Activated naive CD4-positive, alpha-beta T cell treated with anti-CD3 and anti-CD28 coated beads, Interleukin-2, amount 50 U/mL, for 72 hours (primary cell): ENCODE data around the gene IGSF8. TPM values are rescaled to one million over a fixed set of nuclear protein-coding genes. Genes with fewer than 3 reads are reported as not detected.

ENCODE experiments used
- ATAC-seq, 2 donors: fragments of 150-1000 bp; cut with Tn5 transposase; 2 replicates each; pipeline ENCODE4 v1.10.0; 2021; ENCODE audit warnings: mild to moderate bottlenecking in 2 of 2, moderate library complexity in 2 of 2
- DNase-seq, 2 donors: peaks; one replicate each; pipeline ENCODE4 v3.0.0; 2021 to 2022; ENCODE audit warnings: low spot score in 2 of 2
- H3K27ac Mint-ChIP-seq, 2 donors: one replicate each; pipeline ENCODE4 v1.8.0; 2022; ENCODE audit warnings: mild to moderate bottlenecking in 2 of 2, mixed read lengths in 2 of 2
- H3K36me3 Mint-ChIP-seq, 2 donors: one replicate each; pipeline ENCODE4 v1.8.0; 2022; ENCODE audit warnings: mixed read lengths in 2 of 2
- H3K9me3 Mint-ChIP-seq, 2 donors: one replicate each; pipeline ENCODE4 v1.8.0; 2022; ENCODE audit warnings: mixed read lengths in 2 of 2
- total RNA-seq, 2 donors: library from RNA; stranded (reverse); gene quantifications; one replicate each; pipeline ENCODE4 v1.2.3, GENCODE V29; 2022

IGSF8 gene
- total RNA-seq, 2 donors from 2014 or later, result 29.9 to 35.2 TPM

DNA sequence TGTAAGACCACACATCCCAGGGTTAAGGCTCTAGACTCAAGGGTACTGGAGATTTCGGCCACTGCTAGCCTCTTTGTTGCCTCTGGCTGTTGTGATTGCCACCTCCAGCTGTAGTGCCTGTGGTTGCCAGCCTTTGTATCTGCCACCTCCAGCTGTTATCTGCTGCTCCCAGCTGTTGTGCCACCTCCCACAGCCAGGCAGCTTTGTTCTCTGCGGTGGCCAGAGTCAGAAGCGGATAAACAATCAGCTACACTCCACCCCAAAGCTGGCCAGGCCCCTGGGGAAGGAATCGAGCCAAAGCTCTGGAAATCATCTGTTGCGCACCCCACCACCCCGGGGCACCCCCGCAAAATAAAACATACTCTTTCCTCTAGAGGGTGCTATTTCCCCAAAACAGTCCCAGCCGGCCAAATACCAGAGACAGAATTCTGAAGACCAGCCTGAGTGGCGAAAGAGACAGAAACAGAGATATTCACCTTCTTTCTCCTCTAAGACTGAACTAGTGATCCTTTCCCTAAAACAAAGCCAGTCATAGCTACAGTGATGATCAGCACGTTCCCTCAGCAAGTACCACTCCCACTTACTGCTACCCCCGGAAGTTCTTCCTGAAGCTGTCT is 51.8 kb downstream of the IGSF8 start:
- H3K9me3 Mint-ChIP-seq, result no peaks in the 10 kb centered on the region
- peak in 1 of 2 donors; percentile 50 for DNase-seq
- peak; percentile 87 to 90 for ATAC-seq
- peak overlapping the region in 1 of 2 donors; percentile 18 for H3K27ac Mint-ChIP-seq
- no peaks in the 10 kb centered on the region for H3K36me3 Mint-ChIP-seq

- no peaks in the 10 kb centered on the region for H3K36me3 Mint-ChIP-seq
- ATAC-seq, result no peak
Observed at GRCh38 chr1:160045653-160046052, 52.8 kb downstream of the IGSF8 start.

DNA sequence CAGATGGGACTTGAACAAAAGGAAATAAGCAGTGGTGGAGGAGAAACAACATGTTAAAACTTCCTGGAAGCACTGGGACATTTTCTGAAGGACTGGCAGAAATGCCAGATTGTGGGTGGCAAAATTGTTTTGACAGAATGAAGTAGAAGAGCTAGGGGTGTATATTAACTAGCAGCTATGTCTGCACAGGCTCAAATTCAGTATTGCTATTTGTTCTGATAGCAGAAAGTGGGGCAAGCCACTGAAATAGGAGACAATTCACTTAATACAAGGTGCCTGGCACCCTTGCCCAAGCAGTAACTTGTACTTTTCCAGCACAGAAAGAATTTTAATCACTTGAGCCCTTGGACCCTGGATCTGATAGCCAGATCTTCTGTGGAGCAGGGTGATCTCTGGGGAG is 54.9 kb downstream of the IGSF8 start:
- no peaks in the 10 kb centered on the region for H3K36me3 Mint-ChIP-seq
- DNase-seq (no peak), ATAC-seq (no peak)
- H3K9me3 Mint-ChIP-seq, result no peaks in the 10 kb centered on the region
- no peak overlapping the region for H3K27ac Mint-ChIP-seq

More at GRCh38 chr1:160045653-160046052, 52.8 kb downstream of the IGSF8 start:
- H3K27ac Mint-ChIP-seq, result no peak overlapping the region
- DNase-seq, result no peak
- no peaks in the 10 kb centered on the region for H3K9me3 Mint-ChIP-seq

Other genes starting within 250 kb of the IGSF8 start
- gene VSIG8, start 236.0 kb downstream of the IGSF8 start, total RNA-seq, result under 1 TPM in 1 of 2 donors, not detected in 1; 0.18 TPM
- 1 to 10 TPM; 1.2 to 2.8 TPM for gene CFAP45, start 198.5 kb downstream of the IGSF8 start, total RNA-seq
- gene TAGLN2, start 173.1 kb downstream of the IGSF8 start, total RNA-seq, result 100 to 1,000 TPM; 391 to 559 TPM
- not detected for gene IGSF9, start 153.0 kb downstream of the IGSF8 start, total RNA-seq
- gene SLAMF9, start 144.4 kb downstream of the IGSF8 start, total RNA-seq, result not detected
- 1 to 10 TPM; 3.6 to 5.3 TPM for gene PIGM, start 66.6 kb downstream of the IGSF8 start, total RNA-seq
- not detected for gene KCNJ10, start 28.5 kb downstream of the IGSF8 start, total RNA-seq
- gene KCNJ9, start 17.1 kb downstream of the IGSF8 start, total RNA-seq, result under 1 TPM in 1 of 2 donors, not detected in 1; 0.06 TPM
- gene ATP1A2, start 17.1 kb upstream of the IGSF8 start, total RNA-seq, result not detected
- gene ATP1A4, start 53.0 kb upstream of the IGSF8 start, total RNA-seq, result not detected
- not detected for gene CASQ1, start 92.0 kb upstream of the IGSF8 start, total RNA-seq
- 10 to 100 TPM; 37.2 to 53.7 TPM for gene PEA15, start 106.8 kb upstream of the IGSF8 start, total RNA-seq
- gene DCAF8, start 163.9 kb upstream of the IGSF8 start, total RNA-seq, result 100 to 1,000 TPM; 124 to 170 TPM
- 10 to 100 TPM; 44.8 to 74.9 TPM for gene PEX19, start 186.5 kb upstream of the IGSF8 start, total RNA-seq
- gene COPA, start 244.6 kb upstream of the IGSF8 start, total RNA-seq, result 100 to 1,000 TPM; 120 to 146 TPM
- 10 to 100 TPM; 43.5 to 53.0 TPM for gene NCSTN, start 244.8 kb upstream of the IGSF8 start, total RNA-seq